ENCODE measurements around the gene SMIM32. TPM values are rescaled to one million over a fixed set of nuclear protein-coding genes. Genes with fewer than 3 reads are reported as not detected.

Gene SMIM32
- total RNA-seq, 3 donors from 2014 or later: not detected

- H3K36me3 ChIP-seq: peaks cover 4% of the 10 kb centered on the region
- no peaks in the 10 kb centered on the region for H3K9me3 ChIP-seq
- intact Hi-C loops (cut with DNase I; ENCODE audit: low total_unique reads): no loop called here
- TF ChIP-seq CTCF (IDR thresholded peaks at IDR 0.05): no peak
- TF ChIP-seq POLR2A (IDR thresholded peaks at IDR 0.05): no peak
- TF ChIP-seq POLR2AphosphoS5 (IDR thresholded peaks at IDR 0.05): no peak
- H3K27ac ChIP-seq: no peak overlapping the region
- no peak overlapping the region for H3K4me3 ChIP-seq
- H3K4me1 ChIP-seq: peaks cover 0 to 10% of the 10 kb centered on the region in 2 donors
- H3K27me3 ChIP-seq: peaks cover 0 to 47% of the 10 kb centered on the region in 2 donors
- DNase-seq (ENCODE audit: low spot score in 2 of 2): no peak
These were observed 2.8 kb downstream of the SMIM32 start for GRCh38 chr5:136190091-136190720.

GRCh38 chr5:136188859-136189258 is 4.1 kb downstream of the SMIM32 start:
- no peak for DNase-seq (ENCODE audit: low spot score in 2 of 2)
- H3K4me1 ChIP-seq: peaks cover 0 to 10% of the 10 kb centered on the region in 2 donors
- H3K36me3 ChIP-seq: peaks cover 4% of the 10 kb centered on the region
- intact Hi-C loops (cut with DNase I; ENCODE audit: low total_unique reads): no loop called here
- H3K27ac ChIP-seq: no peak overlapping the region
- H3K9me3 ChIP-seq: no peaks in the 10 kb centered on the region
- no peak overlapping the region for H3K4me3 ChIP-seq
- no peak for TF ChIP-seq CTCF (IDR thresholded peaks at IDR 0.05)
- no peak for TF ChIP-seq POLR2A (IDR thresholded peaks at IDR 0.05)
- TF ChIP-seq POLR2AphosphoS5 (IDR thresholded peaks at IDR 0.05): no peak
- H3K27me3 ChIP-seq: peaks cover 0 to 34% of the 10 kb centered on the region in 2 donors

GRCh38 chr5:136186796-136187195 is 6.2 kb downstream of the SMIM32 start:
- DNase-seq (ENCODE audit: low spot score in 2 of 2): no peak
- no peaks in the 10 kb centered on the region for H3K9me3 ChIP-seq
- no peak overlapping the region for H3K27ac ChIP-seq
- intact Hi-C loops (cut with DNase I; ENCODE audit: low total_unique reads): no loop called here
- TF ChIP-seq POLR2AphosphoS5 (IDR thresholded peaks at IDR 0.05) (no peak), CTCF (IDR thresholded peaks at IDR 0.05) (no peak)
- H3K27me3 ChIP-seq: peaks cover 0 to 13% of the 10 kb centered on the region in 2 donors
- H3K4me1 ChIP-seq: no peaks in the 10 kb centered on the region
- H3K36me3 ChIP-seq: peaks cover 4% of the 10 kb centered on the region
- no peak overlapping the region for H3K4me3 ChIP-seq

- peaks cover 0 to 7% of the 10 kb centered on the region in 2 donors for H3K27me3 ChIP-seq
- H3K4me1 ChIP-seq: no peaks in the 10 kb centered on the region
- H3K4me3 ChIP-seq: no peak overlapping the region
- TF ChIP-seq POLR2A (IDR thresholded peaks at IDR 0.05): no peak
- peaks cover 4% of the 10 kb centered on the region for H3K36me3 ChIP-seq
- H3K9me3 ChIP-seq: no peaks in the 10 kb centered on the region
- H3K27ac ChIP-seq: no peak overlapping the region
- intact Hi-C loops (cut with DNase I; ENCODE audit: low total_unique reads): no loop called here
- DNase-seq (ENCODE audit: low spot score in 2 of 2): no peak
These were observed 6.8 kb downstream of the SMIM32 start for GRCh38 chr5:136185974-136186665.

- intact Hi-C loops (cut with DNase I; ENCODE audit: low total_unique reads): no loop called here
These were observed 10.3 kb downstream of the SMIM32 start for GRCh38 chr5:136182618-136183017.

More at GRCh38 chr5:136182618-136183017, 10.3 kb downstream of the SMIM32 start:
- Histone ChIP-seq H3K9me3 (no peaks in the 10 kb centered on the region), H3K4me3 (no peak overlapping the region), H3K27me3 (no peaks in the 10 kb centered on the region), H3K27ac (no peak overlapping the region), H3K4me1 (no peaks in the 10 kb centered on the region), H3K36me3 (no peaks in the 10 kb centered on the region)
- DNase-seq (ENCODE audit: low spot score in 2 of 2): no peak
- TF ChIP-seq CTCF (IDR thresholded peaks at IDR 0.05): no peak
- no peak for TF ChIP-seq POLR2A (IDR thresholded peaks at IDR 0.05)
- no peak for TF ChIP-seq POLR2AphosphoS5 (IDR thresholded peaks at IDR 0.05)
